ENCODE results near the gene PDYN.

PDYN gene

DNA sequence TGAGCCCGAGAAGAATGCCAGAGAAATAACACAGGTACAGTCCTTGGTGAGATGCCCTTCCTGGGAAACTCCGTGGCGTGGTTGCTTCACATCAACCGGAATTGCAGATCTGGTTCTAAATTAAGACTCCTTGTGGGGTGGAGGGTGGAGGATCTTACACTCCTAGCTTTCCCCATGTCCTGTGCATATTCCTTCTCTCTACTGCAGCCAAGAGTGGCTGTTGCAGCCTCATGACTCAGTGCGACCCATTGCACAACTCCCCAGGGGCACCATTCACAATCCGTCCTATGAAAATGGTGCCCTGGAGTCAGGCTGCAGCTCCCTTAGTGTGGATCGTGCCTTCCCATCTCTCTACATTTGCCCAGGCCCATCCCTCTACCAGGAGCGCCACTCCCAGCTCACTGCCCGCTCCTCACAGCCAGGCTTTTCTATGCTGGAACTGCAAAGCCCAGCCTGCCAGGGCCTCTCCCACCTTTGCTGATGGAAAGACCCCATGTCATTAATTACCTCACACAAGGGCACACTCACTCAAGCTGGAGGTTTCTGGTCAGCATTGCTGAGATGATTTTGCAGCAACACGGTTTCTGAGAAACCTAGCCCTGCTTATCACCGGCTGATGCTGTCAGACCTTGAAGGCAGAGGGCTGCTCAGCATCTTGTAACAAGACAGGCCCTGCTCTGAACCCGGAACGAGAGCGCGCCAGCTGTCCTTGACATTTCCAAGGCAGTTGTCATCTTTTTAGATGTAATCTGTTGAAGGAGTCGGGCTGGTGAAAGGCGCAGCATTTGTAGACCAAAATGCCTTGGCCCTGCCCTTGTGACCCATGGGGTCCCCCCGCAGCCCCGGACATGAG is 58.9 kb downstream of the PDYN start:
- DNase-seq (ENCODE audit: low spot score) = no peak

- DNase-seq (ENCODE audit: low spot score) = no peak
Observed at GRCh38 chr20:1934156-1934555, 59.7 kb downstream of the PDYN start.

DNA sequence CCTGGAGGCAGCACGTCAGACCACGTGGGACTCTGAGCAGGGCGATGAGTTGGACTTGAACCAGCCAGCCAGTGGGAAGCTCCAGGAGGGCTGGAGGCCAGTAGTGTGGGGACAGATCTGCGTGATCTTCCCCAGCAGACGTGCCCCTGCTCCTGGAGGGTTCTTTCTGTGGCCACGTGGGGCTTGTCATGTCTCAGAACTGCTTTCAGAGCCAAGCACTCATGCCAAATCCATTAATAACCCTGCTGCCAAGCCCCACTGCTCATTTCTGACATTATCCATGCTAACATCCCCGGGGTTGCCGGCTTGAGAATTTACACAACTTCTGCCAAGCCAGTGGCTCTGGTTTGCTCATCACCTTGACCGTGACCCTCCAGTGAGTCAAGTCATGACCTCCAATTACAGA is 60.4 kb downstream of the PDYN start:
- no peak for DNase-seq (ENCODE audit: low spot score)

DNA sequence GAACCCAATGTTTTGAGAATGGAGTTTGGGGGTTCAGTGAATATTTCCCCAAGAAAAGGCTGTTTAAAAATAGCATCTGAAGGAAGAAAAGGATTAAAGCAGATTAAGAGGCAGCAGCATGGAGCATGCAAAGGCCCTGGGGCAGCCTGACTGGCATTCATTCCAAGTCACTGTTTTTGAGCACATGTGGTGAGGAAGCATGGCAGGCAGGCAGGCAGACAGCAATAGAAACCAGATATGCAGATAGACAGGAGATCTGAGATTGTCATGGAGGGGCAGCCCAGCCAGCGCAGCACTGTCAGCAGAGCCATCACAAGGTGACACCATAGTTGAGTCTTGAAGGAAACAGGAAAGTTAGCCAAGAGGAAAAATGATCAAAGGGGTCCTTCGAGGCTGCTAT is 60.9 kb downstream of the PDYN start:
- DNase-seq (ENCODE audit: low spot score) = no peak

- DNase-seq (ENCODE audit: low spot score) = no peak
Observed at GRCh38 chr20:1931830-1932229, 62.0 kb downstream of the PDYN start.

- no peak for DNase-seq (ENCODE audit: low spot score)
Observed at GRCh38 chr20:1930165-1930564, 63.7 kb downstream of the PDYN start.

GRCh38 chr20:1929460-1929859 is 64.4 kb downstream of the PDYN start:
- DNase-seq (ENCODE audit: low spot score) = no peak

DNA sequence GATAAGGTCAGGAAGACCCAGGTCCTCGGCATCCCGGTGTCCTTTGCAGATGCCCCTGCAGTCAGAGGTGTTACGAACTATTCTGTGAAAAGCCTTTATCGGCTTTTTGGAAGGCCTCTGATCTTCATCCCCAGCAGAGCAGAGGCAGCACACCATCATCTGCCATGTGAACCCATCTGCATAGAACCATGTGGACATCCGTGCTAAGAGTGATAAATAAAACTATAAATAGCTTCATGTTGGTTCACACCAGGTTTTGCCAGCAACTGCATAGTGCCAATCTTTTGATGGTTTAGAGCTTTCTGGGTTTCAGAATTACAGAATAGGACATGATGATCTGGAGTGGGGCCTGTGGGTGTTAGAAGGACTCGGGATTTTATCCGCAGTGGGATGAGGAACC is 65.1 kb downstream of the PDYN start:
- no peak for DNase-seq (ENCODE audit: low spot score)

All from Ammon's horn (tissue), 1 donor.